ENCODE measurements around the gene PDGFD.

Gene PDGFD

GRCh38 chr11:103883291-103883690 lies 280.7 kb downstream of the PDGFD start:
- DNase-seq (ENCODE audit: low spot score), result no peak

DNA sequence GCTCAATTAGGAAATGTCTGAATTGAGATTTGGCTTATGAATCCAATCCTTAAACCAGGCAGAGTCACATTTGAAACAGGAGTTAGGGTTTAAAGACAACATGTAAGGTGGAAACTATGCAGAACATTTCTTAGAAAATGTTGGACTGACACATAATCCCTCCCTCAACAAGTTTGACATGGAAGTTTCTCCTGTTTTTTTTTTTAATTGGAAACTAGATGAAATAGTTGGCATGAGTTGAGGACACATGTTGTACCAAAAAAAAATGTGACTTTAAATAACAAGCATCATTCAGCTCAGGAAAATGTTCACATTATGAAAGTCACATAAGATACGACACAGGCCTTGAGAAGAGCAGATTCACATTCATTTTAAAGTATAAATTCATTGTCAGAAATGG lies 282.4 kb downstream of the PDGFD start:
- no peak for DNase-seq (ENCODE audit: low spot score)

DNA sequence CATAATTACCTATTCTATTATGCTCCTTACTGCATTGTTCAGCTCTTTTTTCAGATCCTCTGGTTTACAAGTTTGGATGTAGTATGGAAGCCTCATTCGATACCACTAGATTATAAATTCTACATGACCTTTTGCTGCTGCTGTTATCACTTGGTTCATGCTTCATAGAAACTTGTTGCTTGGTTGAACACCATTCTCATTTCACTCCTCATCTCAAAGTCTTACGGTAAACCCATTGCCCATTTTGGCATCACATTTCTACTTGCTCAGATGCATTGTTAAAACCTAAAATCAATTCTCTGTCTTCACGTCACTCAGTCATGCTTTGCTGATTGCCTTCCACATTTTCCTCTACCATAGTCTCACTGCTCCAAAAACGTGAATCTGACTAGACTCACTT lies 283.0 kb downstream of the PDGFD start:
- DNase-seq (ENCODE audit: low spot score), result no peak

- no peak for DNase-seq (ENCODE audit: low spot score)
Measured at GRCh38 chr11:103878646-103879045, 285.3 kb downstream of the PDGFD start.

GRCh38 chr11:103877221-103877620 lies 286.7 kb downstream of the PDGFD start:
- DNase-seq (ENCODE audit: low spot score), result no peak

DNA sequence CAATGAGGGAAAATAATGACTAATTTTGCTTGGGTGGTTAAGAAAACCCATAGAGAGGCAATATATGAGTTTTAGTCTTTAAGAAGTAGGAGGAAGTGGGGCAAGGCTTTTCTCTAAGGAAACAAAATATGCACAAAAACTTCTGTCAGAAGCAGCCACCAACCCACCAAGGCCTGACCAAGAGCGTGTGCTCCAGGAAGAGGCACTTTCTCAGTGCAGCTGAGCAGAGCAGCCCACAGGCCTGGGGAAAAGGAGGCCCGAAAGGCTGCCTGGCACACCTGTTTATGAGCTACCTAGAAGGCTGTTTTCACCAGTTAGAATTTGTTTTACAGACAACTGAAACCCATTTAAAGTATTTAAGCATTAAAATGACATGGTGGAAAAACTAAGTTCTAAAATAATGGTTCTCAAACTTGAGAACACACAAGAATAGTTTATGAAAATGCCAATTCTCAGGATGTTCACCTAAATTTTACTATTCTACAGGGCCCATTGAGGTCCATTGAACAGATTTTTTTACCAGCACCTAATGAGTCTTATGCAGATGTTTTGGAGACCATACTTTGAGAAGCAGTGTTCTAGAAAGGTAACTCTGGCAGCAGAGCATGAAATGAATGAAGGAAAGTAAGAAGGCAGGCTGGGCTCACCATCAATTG lies 288.0 kb downstream of the PDGFD start:
- DNase-seq (ENCODE audit: low spot score), result no peak

DNA sequence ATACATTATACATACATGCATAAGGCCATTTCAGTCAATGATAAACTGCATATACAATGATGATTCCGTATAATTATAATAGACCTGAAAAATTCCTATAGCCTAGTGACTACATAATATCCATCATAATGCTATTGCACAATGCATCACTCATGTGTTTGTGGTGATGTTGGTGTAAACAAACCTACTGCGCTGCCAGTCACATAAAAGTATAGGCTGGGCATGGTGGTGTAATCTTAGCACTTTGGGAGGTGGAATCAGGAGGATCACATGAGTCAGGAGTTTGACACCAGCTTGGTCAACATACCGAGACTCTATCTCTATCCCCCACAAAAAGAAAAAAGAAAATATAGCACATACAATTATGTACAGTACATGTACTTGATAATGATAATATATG lies 291.2 kb downstream of the PDGFD start:
- no peak for DNase-seq (ENCODE audit: low spot score)

GRCh38 chr11:103871923-103872551 lies 291.9 kb downstream of the PDGFD start:
- DNase-seq (ENCODE audit: low spot score), result no peak

GRCh38 chr11:103870821-103871309 lies 293.1 kb downstream of the PDGFD start:
- DNase-seq (ENCODE audit: low spot score), result no peak

DNA sequence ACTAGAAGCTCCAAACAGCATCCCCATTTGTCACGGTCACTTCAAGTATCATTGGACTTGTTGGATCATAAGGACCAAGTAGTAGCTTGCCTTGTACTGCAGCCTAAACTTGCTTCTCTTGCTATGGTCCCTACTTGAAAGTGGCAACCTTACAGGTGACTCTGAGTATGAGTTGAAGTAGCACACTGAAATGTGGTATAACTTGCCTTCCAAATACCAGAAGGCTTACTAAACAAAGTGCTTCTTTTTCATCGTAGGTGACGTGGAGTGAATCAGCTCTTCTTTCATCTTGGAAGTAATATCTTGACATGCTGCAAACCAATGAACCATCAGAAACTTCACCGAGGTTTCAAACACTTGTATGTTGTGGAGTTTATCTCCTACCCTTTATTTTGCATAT lies 296.5 kb downstream of the PDGFD start:
- no peak for DNase-seq (ENCODE audit: low spot score)

DNA sequence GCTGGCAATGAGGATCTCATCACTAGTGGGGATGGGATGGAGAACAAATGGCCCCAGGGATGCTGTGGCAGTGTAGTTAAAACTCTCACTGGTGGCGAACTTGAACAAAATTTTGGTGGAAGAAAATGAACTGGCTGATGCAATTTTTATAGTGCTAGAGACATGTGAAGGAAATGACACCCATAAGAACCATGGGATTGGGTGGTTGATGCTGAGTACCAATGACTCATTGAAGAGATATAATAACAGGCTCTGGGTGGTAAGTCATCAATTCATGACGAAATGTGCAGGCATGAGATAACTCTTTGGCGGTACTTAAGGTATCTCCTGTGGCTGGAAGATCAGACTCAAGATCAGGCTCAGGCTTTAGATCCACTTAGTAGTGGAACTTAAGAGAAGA lies 300.4 kb downstream of the PDGFD start:
- no peak for DNase-seq (ENCODE audit: low spot score)

GRCh38 chr11:103862802-103863174 lies 301.2 kb downstream of the PDGFD start:
- DNase-seq (ENCODE audit: low spot score), result no peak

- no peak for DNase-seq (ENCODE audit: low spot score)
Measured at GRCh38 chr11:103862094-103862801, 301.7 kb downstream of the PDGFD start.
